NB4 (cell line): ENCODE measurements around the gene TM9SF1.
"Not testable (repeated sequence)": the region's sequence is repeated elsewhere in the genome, so short reads cannot be mapped to it uniquely, and the experiment has no call there.

Source experiments
- DNase-seq: peaks from one replicate; pipeline ENCODE4 v3.0.0; 2010; ENCODE audit warnings: low read depth
- H3K4me3 ChIP-seq: one replicate; pipeline ENCODE4 v1.5.1; 2011; ENCODE audit warnings: mild to moderate bottlenecking, low read depth, low read length, moderate library complexity
- MYC ChIP-seq: IDR thresholded peaks from 2 replicates; pipeline ENCODE4 v1.6.1; 2011; ENCODE audit warnings: low read depth, low read length
- POLR2A ChIP-seq: IDR thresholded peaks from 2 replicates; pipeline ENCODE4 v1.6.1; 2011; ENCODE audit warnings: mild to moderate bottlenecking; ENCODE audit not compliant: insufficient read length; ENCODE audit errors: extremely low read depth
- TF ChIP-seq, protein P1 (sequence below): IDR thresholded peaks from one replicate; pipeline ENCODE4 v1.5.1; 2012; ENCODE audit warnings: low read depth, low read length
- TF ChIP-seq, protein P2 (sequence below): IDR thresholded peaks from 2 replicates; pipeline ENCODE4 v1.6.1; 2011; ENCODE audit warnings: low read depth, low read length

Gene TM9SF1

DNA sequence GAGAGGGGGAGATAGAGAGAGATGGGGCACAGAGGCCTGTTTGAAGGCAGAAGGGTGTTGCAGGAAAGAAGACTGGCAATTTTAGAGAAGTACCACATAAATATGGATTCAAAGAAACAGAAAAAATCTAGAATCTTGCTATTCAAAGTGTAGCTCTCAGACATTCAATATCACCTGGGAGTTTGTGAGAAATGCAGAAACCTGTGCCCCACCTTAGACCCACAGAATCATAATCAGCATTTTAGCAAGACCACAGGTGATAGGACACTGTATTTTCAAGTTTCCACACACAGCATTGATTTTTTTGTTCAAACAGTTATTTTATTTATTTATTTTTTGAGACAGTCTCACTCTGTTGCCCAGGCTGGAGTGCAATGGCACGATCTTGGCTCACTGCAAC lies 33.7 kb upstream of the TM9SF1 start:
- TF ChIP-seq MYC (no peak), POLR2A (no peak)
- TF ChIP-seq, protein P1, sequence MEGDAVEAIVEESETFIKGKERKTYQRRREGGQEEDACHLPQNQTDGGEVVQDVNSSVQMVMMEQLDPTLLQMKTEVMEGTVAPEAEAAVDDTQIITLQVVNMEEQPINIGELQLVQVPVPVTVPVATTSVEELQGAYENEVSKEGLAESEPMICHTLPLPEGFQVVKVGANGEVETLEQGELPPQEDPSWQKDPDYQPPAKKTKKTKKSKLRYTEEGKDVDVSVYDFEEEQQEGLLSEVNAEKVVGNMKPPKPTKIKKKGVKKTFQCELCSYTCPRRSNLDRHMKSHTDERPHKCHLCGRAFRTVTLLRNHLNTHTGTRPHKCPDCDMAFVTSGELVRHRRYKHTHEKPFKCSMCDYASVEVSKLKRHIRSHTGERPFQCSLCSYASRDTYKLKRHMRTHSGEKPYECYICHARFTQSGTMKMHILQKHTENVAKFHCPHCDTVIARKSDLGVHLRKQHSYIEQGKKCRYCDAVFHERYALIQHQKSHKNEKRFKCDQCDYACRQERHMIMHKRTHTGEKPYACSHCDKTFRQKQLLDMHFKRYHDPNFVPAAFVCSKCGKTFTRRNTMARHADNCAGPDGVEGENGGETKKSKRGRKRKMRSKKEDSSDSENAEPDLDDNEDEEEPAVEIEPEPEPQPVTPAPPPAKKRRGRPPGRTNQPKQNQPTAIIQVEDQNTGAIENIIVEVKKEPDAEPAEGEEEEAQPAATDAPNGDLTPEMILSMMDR, result no peak
- TF ChIP-seq, protein P2, sequence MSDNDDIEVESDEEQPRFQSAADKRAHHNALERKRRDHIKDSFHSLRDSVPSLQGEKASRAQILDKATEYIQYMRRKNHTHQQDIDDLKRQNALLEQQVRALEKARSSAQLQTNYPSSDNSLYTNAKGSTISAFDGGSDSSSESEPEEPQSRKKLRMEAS, result no peak
- no peak overlapping the region for H3K4me3 ChIP-seq
- no peak for DNase-seq

DNA sequence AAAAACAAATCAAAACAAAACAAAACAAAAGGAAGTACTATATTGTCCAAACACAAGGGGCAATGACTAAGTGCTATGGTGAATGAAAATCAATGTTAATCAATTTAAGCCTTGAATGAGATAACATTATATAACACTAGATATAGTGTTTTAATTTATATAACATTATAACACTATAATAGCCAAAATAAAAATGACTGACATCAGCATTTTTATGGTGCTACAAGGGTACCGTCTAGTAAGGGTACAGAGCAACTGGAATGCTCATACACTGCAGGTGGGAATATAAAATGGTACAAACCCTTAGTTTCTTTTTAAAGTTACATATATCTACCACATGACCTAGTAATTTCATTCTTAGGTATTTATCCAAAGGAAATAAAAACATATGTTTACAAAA lies 31.2 kb upstream of the TM9SF1 start:
- TF ChIP-seq, protein P1, result no peak
- no peak for TF ChIP-seq MYC
- TF ChIP-seq POLR2A, result no peak
- TF ChIP-seq, protein P2, result no peak
- H3K4me3 ChIP-seq, result no peak overlapping the region
- DNase-seq, result no peak

DNA sequence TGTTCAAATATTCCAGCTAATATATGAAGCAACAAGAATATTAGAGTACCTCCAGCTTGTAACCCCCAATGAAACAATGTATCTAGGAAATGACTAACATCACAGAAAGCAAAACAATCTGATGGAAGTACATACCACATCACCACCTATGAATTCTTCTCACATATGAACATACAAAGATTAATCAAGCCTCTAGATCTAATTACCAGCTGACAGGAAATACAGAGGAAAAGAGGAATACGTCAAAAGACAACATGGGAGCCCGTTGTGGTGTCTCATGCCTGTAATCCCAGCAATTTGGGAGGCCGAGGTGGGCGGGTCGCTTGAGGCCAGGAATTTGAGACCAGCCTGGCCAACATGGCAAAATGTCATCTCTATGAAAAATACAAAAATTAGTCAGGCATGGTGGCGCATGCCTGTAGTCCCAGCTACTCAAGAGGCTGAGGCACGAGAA lies 29.4 kb upstream of the TM9SF1 start:
- H3K4me3 ChIP-seq, result no peak overlapping the region

DNA sequence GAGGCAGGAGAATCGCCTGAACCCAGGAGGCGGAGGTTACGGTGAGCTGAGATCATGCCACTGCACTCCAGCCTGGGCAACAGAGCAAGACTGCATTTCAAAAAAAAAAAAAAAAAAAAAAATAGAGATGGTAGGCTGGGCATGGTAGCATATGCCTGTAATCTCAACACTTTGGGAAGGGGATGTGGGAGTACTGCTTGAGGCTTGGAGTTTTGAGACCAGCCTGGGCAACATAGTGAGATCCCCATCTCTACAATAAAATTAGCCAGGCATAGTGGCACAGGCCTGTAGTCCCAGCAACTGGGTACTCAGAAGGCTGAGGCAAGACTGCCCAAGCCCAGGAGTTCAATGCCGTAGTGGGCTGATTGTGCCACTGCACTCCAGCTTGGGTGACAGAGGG lies 27.7 kb upstream of the TM9SF1 start:
- H3K4me3 ChIP-seq, DNase-seq: not testable (repeated sequence)

More for the DNA sequence above, 29.4 kb upstream of the TM9SF1 start:
- TF ChIP-seq, protein P1, result no peak
- TF ChIP-seq POLR2A, result no peak
- no peak for TF ChIP-seq MYC
- TF ChIP-seq, protein P2, result no peak
- DNase-seq, result no peak

DNA sequence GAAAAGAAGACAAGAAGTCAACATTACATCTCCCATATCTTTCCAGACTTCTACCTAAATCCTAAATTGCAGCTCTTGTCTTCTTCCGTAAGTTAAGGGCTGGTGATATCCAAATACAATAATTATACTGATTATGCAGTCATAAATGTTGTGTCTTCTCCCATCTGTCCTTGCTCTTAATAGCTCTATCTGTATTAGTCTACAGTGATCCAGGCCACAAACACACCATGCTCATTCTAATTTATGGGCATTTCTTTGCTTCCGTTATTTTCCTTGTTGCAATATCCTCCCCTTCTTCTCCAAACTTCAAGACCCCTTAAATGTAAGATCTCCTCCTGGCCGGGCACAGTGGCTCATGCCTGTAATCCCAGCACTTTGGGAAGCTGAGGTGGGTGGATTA lies 24.3 kb upstream of the TM9SF1 start:
- H3K4me3 ChIP-seq, result no peak overlapping the region
- DNase-seq, result no peak
- TF ChIP-seq MYC (no peak), POLR2A (no peak)
- TF ChIP-seq, protein P1, result no peak

DNA sequence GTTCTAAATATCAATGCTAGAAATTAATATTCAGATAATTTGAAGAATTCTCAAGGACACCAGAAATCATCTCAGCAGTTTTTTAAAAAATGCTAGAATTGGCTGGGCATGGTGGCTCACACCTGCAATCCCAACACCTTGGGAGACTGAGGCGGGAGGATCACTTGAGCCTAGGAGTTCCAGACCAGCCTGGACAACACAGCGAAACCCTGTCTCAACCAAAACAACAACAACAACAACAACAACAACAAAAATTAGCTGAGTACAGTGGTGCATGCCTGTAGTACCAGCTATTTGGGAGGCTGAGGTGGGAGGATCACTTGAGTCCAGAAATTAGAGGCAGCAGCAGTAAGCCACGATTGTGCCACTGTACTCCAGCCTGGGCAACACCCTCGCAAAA lies 23.8 kb upstream of the TM9SF1 start:
- no peak overlapping the region for H3K4me3 ChIP-seq
- TF ChIP-seq, protein P2, result no peak
- TF ChIP-seq MYC, result no peak
- TF ChIP-seq, protein P1, result no peak
- no peak for TF ChIP-seq POLR2A
- no peak for DNase-seq

DNA sequence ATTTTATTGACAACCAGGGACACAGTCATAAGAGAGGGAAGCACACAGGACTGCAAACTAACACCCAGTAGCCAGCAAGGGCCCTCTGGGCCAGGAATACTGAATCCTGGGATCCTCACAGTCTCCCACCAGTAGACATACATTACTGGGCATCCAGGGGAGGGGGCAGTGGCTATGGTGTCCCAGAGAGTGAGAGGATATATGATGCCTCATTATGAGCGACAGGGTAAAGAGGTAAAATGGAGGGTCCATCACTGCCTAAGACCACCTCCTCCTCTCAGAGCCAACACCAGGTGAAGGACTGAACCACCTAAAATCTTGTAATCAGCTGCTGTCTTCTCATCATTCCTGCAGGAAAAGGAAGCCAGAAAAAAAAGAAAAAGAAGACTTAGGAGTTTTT lies 21.6 kb upstream of the TM9SF1 start:
- H3K4me3 ChIP-seq, DNase-seq: not testable (repeated sequence)
